Jurkat, Clone E6-1 (cell line): ENCODE measurements around the gene BCL11A.

ENCODE experiments used
- DNase-seq: peaks from one replicate; pipeline ENCODE4 v3.0.0-alpha.2; 2011; ENCODE audit warnings: low read depth, low spot score
- H3K4me3 ChIP-seq: 2 replicates; pipeline ENCODE4 v1.5.1; 2011; ENCODE audit warnings: mild to moderate bottlenecking, low read length, control low read depth, moderate library complexity

Gene BCL11A

DNA sequence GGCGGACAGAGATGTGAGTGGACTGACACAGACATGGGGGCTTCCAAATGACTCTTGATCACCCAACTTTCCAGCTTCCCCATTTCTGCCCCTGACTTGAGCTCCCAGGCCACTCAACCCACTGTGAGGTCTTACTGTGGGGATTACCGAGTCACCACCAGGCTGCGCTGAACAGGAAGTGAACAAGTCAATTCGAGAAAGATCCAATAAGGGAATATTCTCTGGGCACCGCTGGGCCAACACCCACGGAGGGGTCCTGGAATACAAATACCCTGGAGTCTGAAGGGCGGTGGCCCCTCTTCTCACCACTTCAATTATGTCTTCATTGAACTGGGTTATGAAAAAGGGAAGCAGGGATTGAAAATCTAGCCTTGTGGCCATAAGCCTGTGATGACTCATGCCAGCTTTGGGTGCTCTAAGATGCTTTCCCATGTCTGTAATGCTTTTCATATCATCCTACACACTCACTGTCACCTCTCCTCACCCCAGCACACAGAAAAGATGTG lies 37.7 kb downstream of the BCL11A start:
- DNase-seq, result no peak
- H3K4me3 ChIP-seq, result no peak overlapping the region

DNA sequence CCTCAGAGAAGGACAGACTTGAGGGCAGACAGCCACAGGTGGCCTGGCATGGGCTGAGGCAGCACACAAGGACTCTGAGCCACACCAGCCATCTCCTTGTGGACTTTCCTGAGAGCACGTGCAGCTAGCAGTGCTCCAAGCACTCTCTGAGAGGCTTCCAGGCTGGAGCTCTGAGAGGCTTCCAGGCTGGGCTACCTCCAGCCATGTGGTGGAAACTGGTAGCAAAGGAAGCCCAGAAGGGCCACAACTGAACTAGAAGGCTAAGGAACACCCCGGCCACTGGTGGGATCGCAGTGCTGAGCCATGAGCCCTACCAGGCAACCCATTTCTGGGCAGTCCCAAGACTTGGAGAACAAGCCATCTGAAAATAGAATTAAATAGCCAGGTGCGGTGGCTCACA lies 39.5 kb downstream of the BCL11A start:
- H3K4me3 ChIP-seq, result no peak overlapping the region

DNA sequence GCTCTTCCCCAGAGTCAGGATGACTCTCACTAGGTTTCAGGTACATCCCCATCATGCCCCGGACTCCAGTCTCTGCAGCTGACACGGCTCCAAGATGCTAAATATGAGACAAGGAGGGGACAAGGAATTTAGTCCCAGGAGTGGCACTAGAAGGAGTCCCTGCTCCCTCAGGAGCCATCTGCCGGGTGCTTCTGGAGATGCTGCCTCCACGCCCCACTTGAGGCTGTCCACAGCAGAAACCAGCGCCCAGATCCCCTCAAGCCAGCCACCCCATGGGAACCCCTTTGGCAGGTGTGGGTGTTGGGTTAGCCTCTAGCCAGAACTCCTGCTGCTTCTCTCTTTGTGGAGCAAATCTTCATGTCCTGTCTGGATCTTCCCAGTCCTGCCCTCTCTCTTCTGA lies 40.3 kb downstream of the BCL11A start:
- DNase-seq, result no peak
- H3K4me3 ChIP-seq, result no peak overlapping the region

More for the DNA sequence above, 39.5 kb downstream of the BCL11A start:
- DNase-seq, result no peak

DNA sequence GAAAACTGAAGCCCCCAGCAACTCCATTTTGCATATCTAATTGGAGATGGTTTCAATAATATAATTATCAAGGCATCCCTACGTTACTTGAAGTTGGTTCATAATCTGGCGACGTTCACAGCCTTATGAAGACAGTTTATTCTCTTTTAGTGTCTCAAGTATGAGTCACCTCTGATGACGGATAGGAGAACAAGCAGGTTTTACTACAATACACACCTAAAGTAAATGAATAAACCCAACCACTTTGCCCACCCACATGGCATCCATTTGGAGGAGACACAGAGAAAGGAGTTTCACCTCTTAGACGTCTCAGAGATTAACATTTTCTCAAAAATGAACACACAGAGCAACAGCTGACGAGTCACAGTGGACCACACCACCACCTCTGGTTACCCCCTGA lies 40.8 kb downstream of the BCL11A start:
- no peak overlapping the region for H3K4me3 ChIP-seq
- DNase-seq, result no peak

DNA sequence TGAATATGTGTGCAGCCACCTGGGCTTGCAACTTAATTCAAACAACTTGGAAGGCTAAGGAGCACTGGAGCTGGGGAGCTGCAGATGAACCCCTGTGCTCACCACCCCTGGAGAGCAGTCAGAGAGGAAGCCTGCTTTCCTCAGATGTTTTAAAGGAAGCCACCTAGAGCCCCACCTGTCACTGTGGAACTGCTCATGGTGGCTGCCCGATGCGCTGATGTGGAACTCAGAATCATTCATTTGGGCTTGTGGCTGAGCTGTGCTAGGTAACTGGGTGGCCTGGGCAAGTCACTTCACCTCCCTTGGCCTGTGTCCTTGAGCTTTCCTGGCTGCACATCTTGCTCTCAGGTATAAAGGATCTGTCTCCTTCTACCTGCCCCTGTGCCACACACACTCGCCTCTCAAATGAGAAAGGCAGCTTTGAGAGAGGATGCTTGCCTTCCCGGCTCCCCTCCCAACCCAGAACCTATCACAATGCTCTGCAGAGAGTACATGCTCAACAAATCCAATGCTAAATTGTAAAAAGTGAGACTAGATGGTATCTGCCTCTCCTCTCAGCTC lies 41.3 kb downstream of the BCL11A start:
- no peak for DNase-seq
- no peak overlapping the region for H3K4me3 ChIP-seq

DNA sequence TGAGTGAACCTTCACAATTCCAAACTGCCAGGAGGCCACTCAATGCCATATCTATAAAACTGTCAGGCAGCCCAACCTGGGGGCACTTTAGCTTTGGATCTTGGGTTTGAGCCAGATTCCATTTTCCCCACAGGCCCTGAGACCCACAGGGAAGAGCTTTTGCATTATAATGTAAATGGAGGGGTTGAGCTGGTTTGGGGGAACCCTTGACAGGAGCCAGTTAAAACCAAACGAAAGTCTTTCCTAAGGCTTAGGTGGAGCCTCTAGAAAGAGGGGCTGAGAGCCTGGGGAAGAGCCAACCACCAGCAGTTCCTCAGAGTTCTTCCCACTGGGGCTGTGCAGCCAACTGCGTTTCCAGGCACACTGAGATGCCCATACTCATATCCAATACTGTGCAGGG lies 42.7 kb downstream of the BCL11A start:
- no peak overlapping the region for H3K4me3 ChIP-seq
- DNase-seq, result no peak

DNA sequence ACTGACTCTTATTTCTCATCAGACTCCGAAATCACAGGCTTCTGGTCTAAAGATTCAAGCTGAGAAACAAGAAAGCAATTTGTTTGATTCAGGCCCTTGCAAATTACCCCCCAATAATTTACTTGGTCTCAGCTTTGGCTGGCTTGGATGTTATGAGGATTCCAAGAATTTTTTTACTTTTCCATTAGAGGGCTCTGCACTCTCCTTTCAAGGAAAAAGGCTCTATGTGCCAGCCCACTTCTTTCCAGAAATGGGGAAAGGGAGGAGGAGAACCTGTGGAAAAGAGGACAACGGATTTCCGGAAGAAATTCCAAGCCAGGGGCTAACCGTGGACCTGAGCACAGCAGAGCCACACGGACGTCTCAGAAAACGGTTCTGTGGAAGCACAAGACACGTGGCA lies 44.4 kb downstream of the BCL11A start:
- DNase-seq, result no peak
- no peak overlapping the region for H3K4me3 ChIP-seq

DNA sequence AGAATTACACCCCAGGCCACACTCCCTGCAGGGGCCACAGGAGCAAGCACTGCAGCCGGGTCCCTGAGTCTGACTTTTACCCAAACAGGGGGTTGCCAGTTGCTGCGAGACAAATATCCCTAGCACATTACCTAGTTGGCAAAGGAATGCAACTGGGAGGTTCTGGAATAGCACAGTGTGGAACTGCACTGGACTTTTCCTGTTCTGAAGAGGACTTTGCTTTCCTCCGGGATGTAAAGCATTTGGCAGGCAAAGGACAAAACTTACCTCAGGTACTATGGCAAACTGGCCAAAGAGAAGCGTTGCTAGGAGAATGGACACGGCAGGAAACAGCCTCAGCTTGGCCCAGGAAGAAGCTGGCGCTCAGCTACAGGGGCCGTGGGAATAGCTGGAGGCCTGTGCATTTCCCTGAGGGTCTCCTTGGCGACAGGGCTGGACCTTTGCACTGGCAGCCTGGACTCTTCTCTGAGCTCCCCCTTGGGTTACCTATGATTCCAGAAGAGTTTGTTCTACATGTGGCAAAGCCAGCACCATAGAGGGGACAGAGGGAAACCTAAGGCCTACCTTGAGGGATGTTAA lies 45.0 kb downstream of the BCL11A start:
- DNase-seq, result no peak
- H3K4me3 ChIP-seq, result no peak overlapping the region

DNA sequence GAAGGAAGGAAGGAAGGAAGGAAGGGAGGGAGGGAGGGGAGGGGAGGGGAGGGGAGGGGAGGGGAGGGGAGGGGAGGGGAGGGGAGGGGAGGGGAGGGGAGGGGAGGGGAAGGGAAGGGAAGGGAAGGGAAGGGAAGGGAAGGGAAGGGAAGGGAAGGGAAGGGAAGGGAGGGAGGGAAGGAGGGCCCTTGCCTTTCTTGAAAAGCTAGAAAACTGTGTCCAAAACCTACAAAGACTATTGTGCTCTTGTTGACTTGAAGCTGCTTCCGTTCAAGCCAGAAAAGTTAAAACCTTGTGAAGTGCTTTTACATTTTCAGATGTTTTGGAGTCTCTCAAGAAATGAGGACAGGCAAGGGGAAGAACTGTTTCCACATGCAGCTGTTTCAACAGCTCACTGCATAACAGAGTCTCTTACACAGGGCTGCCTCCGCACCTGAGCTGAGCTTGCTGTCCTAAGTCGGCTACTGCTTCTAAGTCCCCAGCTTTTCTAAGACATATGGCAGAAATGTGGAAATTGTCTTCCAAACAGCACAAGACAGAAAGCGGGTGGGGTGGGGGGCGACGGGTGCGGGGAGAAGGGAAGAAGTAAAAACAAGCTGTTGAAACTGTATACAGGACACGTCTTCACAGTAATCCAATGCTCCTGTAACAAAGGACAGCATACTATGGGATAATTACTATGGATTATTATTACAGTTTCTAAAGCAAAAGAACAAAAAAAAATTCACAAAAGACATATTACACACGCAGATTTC lies 46.1 kb downstream of the BCL11A start:
- DNase-seq, result no peak

DNA sequence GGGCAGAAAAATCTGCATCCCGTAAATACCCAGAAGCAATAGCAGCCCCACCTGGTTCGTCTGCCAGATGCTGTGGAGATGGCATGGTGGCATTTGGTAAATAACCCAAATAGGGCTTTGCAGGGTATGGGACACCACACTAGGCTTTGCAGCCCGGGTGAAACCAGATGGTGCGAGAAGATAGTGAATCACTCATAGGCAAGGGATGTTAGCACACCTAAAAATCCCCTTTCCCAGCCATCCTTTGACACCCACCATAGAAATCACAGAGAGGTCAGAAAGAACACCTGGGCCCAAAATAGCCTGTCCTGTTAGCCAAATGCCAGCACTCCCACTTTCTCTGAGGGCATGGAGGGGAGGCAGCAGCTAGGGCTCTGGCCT lies 47.6 kb downstream of the BCL11A start:
- no peak for DNase-seq

More for the DNA sequence above, 46.1 kb downstream of the BCL11A start:
- H3K4me3 ChIP-seq, result no peak overlapping the region

DNA sequence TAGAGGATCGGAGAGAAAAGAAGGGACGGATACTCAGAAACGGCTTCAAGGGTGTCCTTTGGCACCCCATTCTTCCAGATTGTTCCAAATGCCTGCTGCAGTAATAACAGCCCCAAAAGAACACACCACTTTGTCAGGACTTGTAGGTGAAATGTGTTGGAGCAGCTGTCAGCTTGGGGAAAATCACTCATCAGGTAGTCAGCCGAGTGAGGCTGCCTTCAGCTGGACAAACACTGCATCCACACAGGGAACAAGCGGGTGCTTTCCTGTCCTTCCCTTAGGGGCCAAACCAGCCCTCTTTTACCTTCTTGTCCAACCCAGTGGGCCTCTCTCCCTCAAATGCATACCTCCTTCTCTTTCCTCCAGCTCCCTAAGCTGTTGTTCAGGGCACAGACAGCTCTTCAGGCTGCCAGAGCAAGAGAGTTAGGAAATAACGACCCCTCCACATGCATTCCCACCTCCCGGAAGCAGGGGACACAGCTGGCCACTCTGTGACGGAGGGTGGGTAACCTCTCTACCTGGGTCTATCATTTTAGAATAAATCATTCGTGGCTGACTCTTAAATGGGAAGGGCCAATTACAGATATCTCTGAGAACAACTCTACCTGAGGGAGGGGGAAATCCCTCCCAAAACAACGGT lies 48.1 kb downstream of the BCL11A start:
- DNase-seq, result no peak
- H3K4me3 ChIP-seq, result no peak overlapping the region

More for the DNA sequence above, 47.6 kb downstream of the BCL11A start:
- H3K4me3 ChIP-seq, result no peak overlapping the region

DNA sequence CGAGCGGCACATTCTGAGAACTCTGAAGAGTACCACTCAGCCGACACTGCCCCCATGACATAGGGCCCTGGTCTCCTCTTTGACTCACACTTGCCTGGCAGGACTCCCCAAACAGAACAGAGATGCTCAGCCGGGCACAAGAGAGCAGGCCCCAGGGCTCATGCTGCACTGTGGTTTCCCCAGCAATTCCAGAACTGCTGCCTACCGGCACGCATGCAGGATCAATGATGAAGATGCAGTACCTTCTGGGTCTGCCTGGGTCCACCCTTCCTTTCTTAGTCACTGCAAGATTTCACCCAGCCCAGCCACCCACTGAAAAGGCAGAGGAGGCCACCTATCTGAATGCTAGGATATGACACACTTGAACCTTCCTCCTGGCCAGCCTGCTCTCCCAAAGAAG lies 49.4 kb downstream of the BCL11A start:
- no peak overlapping the region for H3K4me3 ChIP-seq
- no peak for DNase-seq

DNA sequence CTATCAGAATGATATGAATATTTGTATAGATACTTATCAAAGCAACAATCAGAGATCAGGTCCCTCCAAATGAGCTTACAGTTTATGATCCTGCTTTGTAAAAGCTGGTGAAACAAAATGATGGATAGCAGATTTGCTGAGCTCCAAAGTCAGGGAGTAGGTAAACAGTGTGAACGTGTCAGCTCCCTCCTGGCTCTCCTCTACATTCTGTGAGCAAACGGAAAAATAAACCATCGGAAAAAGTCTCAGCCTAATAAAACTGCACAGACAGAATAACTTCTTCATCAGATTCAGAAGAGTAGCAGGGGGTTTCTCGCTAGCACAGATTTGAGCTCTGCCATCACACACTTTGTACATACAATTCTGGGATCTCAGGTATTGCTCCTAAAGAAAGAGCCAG lies 51.3 kb downstream of the BCL11A start:
- no peak overlapping the region for H3K4me3 ChIP-seq
- DNase-seq, result no peak

DNA sequence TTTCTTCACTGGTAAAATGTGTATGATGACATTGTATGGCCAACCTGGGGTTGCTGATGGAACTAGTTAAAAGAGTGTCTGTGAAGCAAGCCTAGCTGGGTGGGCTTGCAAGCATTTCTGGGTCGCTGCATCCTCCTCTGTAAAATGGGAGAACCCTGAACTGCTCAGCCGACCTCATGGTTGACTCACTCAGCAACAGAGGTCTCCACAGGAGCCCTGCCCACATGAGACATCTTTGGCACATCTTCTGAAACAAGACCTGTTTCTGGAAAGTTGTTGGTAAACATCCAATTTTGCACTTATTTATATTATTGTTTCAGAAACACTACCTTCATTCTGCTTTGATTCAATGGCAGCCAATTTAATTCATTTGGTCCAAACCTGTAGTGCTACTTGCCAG lies 52.6 kb downstream of the BCL11A start:
- H3K4me3 ChIP-seq, result no peak overlapping the region
- no peak for DNase-seq

DNA sequence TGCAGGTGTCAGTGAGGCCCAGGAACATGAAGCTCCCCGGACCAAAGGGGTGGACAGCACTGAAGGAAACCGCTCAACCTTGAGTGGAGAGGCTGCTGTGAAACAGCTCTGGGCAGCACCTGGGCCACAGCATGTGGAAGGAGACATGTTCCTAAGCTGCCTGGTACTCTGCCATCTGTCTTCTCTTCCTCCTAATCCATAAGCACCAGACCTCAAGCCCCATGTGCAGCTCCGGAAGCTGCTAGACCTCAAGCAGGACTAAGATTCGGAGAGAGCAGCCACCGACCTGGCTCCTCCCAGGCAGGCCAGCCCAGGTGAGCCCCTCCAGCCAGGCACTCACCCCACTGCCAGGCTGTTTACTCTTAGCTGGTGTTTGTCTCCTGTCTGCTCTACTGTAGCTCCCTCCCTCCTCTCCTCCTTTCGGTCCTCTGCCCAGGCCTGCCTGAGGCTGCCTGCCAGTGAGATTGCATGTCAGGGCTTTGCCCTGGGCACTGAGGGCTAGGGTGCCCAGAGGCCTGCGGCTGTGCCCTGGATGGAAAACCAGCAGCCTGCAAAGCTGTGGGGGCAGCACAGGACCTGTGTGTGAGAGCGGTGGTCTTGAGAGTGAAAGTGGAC lies 53.7 kb downstream of the BCL11A start:
- H3K4me3 ChIP-seq, result no peak overlapping the region
- DNase-seq, result no peak

DNA sequence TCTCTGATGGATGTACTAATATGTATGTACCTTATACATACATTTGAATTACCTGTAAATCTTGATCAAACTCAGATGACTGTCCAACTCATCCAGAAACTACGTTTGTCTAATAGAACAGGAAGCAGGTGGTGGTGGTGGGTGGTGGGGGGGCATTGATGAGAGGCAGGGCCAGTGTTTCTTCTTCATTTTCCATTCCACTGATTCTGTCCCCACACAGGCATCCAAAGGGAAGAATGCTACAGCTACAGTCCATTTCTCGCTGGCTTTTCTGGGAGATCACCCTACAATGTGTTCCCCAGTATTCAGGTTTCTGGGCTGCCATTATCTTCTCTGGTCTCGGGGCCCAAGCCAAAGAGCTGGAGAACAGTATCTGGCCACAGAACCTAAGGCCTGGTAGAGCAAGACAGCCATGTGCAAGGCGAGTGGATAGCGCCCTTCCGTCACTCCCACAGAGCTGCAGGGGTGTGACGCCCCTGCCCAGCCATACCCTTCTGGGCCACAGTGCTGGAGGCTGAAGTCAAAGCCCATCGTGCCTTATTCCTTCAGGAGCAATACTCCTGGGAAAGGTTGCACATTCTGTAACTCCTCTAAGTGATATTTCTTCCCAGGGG lies 54.5 kb downstream of the BCL11A start:
- no peak overlapping the region for H3K4me3 ChIP-seq
- no peak for DNase-seq

DNA sequence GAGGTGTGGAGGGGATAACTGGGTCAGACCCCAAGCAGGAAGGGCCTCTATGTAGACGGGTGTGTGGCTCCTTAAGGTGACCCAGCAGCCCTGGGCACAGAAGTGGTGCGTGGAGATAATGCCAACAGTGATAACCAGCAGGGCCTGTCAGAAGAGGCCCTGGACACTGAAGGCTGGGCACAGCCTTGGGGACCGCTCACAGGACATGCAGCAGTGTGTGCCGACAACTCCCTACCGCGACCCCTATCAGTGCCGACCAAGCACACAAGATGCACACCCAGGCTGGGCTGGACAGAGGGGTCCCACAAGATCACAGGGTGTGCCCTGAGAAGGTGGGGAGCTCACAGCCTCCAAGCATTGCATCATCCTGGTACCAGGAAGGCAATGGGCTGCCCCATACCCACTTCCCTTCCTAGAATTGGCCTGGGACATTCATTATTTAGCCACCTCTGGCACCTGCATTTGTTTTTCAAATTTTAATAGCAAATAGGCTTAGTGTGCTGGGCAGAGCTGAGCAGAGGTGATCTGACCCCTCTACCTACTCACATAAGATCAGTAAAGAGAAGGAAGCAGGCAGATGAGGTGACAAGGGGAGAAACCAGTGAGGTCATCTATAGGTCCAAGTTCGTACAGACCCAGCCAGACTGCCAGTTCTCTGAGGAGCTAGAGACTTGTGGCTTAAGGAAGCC lies 55.2 kb downstream of the BCL11A start:
- H3K4me3 ChIP-seq, result no peak overlapping the region
- DNase-seq, result no peak

DNA sequence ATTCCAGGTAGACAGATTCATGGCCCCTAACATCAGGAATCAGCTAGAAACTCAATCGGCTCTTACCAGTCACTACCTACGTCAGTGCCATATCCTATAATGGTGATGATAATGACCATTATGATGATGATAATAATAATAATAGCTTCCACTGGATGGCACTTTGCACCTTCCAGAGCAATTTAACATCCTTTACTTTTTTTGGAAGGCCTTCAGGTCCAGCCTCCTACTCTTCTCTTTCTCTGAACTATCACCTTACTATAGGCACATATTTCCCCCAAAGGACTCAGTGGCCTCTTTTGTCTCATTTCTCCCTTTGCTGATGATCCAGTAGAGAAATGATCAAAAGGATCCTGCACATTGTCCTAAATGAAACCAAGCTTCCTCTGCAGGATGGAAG lies 56.0 kb downstream of the BCL11A start:
- no peak overlapping the region for H3K4me3 ChIP-seq
- no peak for DNase-seq

DNA sequence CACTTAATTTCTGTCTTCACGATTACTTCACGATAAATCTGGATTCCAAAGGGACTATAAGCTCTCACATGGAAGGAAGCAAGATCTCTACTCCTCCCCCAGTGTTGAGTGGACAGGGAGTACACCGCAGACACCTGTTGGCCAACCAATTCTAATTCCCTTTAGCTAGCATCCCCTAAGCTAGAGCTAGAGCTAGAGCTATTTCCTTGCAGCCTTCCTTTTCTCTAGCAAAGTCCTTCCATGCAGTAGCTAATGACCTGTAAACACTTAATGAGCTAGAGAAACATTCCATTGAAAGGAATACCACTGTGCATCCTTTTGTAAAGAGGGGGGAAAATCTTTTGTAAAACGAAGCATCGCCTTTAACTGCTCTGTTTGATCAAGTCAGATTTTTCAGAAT lies 56.5 kb downstream of the BCL11A start:
- DNase-seq, result no peak
- no peak overlapping the region for H3K4me3 ChIP-seq
